SK-N-SH (cell line): Measurements from ENCODE around the gene PARP16.

Source experiments
- CTCF ChIP-seq: fragments of 200-600 bp; sonication (generic); IDR thresholded peaks from 2 replicates; pipeline ENCODE4 v1.6.1; 2017; ENCODE audit warnings: antibody characterized with exemption, mild to moderate bottlenecking, moderate library complexity
- POLR2AphosphoS5 ChIP-seq: IDR thresholded peaks from 2 replicates; pipeline ENCODE4 v1.6.1; 2012; ENCODE audit warnings: low read depth, low read length
- REST ChIP-seq: IDR thresholded peaks from 2 replicates; pipeline ENCODE4 v1.6.1; 2012; ENCODE audit warnings: mild to moderate bottlenecking, low read depth, low read length, moderate library complexity
- SIN3A ChIP-seq: IDR thresholded peaks from 2 replicates; pipeline ENCODE4 v1.6.1; 2012; ENCODE audit warnings: low read depth, mild to moderate bottlenecking, low read length, moderate library complexity, borderline replicate concordance
- TAF1 ChIP-seq: IDR thresholded peaks from 2 replicates; pipeline ENCODE4 v1.6.1; 2012; ENCODE audit warnings: low read depth, mild to moderate bottlenecking, low read length, moderate library complexity, borderline replicate concordance

DNA sequence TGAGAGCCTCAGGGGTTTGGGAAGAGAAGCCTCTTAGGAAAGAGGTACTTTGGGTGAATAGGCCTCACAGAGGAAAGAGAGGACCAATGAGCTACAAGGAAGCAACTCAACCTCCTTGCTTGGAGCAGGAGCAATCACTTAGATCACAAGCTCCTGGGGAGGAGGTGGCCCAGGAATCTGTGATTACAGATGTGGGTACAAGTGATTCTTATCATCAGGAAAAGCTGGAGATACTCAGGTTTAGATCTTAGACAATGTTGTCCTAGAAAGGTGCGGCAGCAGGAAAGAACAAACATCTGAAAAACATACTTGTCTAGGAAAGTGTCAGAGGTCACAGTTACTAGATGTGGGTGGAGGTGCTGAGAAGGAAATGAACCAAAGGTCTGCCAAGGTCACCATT, 8.2 kb downstream of the PARP16 start:
- no peak for TF ChIP-seq SIN3A
- no peak for TF ChIP-seq CTCF
- no peak for TF ChIP-seq POLR2AphosphoS5
- TF ChIP-seq REST, result no peak
- TF ChIP-seq TAF1, result no peak
